ENCODE data around the gene ZNF534. TPM values are rescaled to one million over a fixed set of nuclear protein-coding genes. Genes with fewer than 3 reads are reported as not detected.

The ZNF534 gene
- total and polyA plus RNA-seq, 8 donors, result 0.35 to 2.1 (median 0.45) TPM; not detected in 1

DNA sequence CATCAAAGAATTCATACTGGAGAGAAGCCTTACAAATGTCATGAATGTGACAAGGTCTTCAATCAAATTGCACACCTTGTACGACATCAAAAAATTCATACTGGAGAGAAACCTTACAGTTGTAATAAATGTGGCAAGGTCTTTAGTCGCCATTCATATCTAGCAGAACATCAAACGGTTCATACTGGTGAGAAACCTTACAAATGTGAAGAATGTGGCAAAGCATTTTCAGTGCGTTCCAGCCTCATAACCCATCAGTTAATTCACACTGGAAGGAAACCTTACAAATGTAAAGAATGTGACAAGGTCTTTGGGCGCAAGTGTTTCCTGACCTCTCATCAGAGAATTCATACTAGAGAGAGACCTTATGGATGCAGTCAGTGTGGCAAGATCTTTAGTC lies 13.2 kb upstream of the ZNF534 start:
- intact Hi-C loops (cut with DNase I), result no loop called here
- Histone ChIP-seq H3K4me1 (no peaks in the 10 kb centered on the region), H3K9me3 (peaks cover 23 to 100% of the 10 kb centered on the region in 2 donors), H3K27ac (no peak overlapping the region), H3K27me3 (no peaks in the 10 kb centered on the region), H3K4me3 (no peak overlapping the region), H3K36me3 (peaks cover 0 to 45% of the 10 kb centered on the region in 2 donors)
- TF ChIP-seq, protein P1, sequence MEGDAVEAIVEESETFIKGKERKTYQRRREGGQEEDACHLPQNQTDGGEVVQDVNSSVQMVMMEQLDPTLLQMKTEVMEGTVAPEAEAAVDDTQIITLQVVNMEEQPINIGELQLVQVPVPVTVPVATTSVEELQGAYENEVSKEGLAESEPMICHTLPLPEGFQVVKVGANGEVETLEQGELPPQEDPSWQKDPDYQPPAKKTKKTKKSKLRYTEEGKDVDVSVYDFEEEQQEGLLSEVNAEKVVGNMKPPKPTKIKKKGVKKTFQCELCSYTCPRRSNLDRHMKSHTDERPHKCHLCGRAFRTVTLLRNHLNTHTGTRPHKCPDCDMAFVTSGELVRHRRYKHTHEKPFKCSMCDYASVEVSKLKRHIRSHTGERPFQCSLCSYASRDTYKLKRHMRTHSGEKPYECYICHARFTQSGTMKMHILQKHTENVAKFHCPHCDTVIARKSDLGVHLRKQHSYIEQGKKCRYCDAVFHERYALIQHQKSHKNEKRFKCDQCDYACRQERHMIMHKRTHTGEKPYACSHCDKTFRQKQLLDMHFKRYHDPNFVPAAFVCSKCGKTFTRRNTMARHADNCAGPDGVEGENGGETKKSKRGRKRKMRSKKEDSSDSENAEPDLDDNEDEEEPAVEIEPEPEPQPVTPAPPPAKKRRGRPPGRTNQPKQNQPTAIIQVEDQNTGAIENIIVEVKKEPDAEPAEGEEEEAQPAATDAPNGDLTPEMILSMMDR (IDR thresholded peaks at IDR 0.05), result no peak
- DNase-seq (no peak), ATAC-seq (no peak)

DNA sequence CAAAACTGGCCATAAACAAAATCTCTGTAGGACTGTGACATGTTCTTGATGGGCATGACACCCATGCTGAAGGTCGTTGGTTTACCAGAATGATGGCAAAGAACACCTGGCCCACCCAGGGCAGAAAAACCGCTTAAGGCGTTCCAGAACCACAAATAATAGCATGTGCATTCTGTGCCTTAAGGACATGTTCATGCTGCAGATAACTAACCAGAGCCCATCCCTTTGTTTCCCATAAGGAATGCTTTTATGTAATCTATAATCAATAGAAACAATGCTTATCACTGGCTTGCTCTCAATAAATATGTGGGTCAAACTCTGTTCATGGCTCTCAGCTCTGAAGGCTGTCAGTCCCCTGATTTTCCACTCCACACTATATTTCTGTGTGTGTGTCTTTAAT lies 13.2 kb downstream of the ZNF534 start:
- Histone ChIP-seq H3K4me3 (no peak overlapping the region), H3K36me3 (no peaks in the 10 kb centered on the region), H3K9me3 (peaks cover 0 to 92% of the 10 kb centered on the region in 2 donors), H3K27me3 (no peaks in the 10 kb centered on the region), H3K4me1 (no peaks in the 10 kb centered on the region), H3K27ac (no peak overlapping the region)
- intact Hi-C loops (cut with DNase I), result no loop called here
- DNase-seq (no peak), ATAC-seq (no peak)
- TF ChIP-seq, protein P1 (IDR thresholded peaks at IDR 0.05), result no peak

DNA sequence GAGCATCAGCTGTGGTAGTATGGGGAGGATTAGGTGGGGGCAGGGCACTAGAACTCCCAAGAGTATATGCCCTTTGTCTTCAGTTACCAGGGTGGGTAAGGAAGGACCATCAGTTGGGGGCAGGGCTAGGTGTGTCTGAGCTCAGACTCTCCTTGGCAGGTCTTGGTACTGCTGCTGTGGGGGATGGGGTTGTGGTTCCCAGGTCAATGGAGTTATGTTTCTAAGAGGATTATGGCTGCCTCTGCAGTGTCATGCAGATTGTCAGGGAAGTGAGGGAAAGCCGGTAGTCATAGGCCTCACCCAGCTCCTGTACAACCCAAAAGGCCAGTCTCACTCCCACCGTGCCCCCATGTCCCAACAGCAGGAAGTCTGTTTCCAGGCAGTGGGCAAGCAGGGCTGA lies 15.6 kb downstream of the ZNF534 start:
- Histone ChIP-seq H3K4me3 (no peak overlapping the region), H3K27me3 (no peaks in the 10 kb centered on the region), H3K9me3 (peaks cover 0 to 95% of the 10 kb centered on the region in 2 donors), H3K27ac (no peak overlapping the region), H3K36me3 (no peaks in the 10 kb centered on the region), H3K4me1 (no peaks in the 10 kb centered on the region)
- DNase-seq (no peak), ATAC-seq (no peak)
- TF ChIP-seq, protein P1 (IDR thresholded peaks at IDR 0.05), result no peak
- intact Hi-C loops (cut with DNase I), result no loop called here

DNA sequence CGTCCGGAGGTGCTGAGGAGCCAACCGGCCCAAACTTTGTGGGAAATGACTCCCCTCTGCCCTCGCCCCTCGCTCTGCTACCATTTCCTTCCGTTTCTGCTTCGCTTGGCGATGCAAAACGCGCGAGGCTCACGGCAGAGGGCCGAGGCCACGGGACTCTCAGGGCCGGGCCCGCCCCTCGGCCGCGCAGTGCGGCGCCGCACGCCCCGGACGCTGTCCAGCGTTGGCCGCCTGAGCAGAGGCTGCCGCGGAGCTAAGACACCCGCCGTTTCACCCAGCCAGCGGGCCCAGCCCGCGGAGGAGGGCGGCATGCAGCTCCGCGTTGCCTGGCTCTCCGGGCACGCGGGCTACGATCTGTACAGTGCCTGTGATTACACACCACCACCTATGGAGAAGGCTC lies 22.3 kb downstream of the ZNF534 start:
- Histone ChIP-seq H3K4me1 (no peaks in the 10 kb centered on the region), H3K36me3 (peaks cover 0 to 6% of the 10 kb centered on the region in 2 donors), H3K4me3 (no peak overlapping the region), H3K27me3 (peaks cover 0 to 8% of the 10 kb centered on the region in 2 donors), H3K27ac (no peak overlapping the region), H3K9me3 (peaks cover 4 to 96% of the 10 kb centered on the region in 2 donors)
- DNase-seq (no peak), ATAC-seq (no peak)
- intact Hi-C loops (cut with DNase I), result no loop called here
- TF ChIP-seq, protein P1 (IDR thresholded peaks at IDR 0.05), result no peak

DNA sequence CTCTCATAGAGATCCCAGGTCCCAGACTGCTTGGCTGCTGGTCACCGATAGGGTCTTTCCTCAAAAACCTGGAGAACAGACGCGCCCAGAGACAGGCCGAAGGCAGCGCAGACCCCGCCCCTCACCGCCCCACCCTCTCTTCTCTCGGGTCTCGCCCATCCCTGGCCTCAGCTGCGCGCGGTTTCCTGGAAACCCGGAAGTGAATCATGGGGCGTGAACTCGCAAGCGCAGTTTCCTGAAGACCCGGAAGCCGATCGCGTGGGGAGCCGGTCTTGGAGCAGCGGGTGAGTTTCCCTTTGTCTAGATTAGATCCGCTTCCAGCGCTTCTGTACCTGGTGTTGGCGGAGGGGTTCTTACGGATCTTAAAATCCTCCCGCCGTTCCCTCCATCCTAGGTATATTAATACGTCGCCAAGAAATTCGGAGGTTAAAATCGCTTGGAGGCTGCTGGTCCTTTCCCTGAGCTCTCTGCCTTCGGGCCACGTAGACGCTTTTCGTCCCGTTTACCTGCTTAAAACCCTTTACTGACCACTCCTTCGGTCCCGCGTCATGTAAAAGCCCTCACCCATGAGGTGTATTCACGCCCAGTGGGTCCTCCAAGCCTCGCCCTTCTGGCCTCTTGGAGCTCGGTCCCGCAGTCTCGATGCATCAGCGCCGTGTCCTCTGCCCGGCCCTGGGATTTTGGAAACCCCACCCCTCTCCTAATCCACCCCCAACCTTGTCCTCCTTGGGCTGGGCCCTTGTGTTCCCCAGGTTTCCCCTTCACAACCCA lies 24.6 kb downstream of the ZNF534 start, which contains the start of gene ZNF578:
TSS of gene ZNF578 (plus strand) at position 230 of the 771 bp plus-strand sequence. CDS start 48,293 bp downstream, outside the sequence.
- H3K36me3 ChIP-seq, result peaks cover 0 to 29% of the 10 kb centered on the region in 2 donors
- no peaks in the 10 kb centered on the region for H3K4me1 ChIP-seq
- H3K27ac ChIP-seq, result peak within 1 kb of the TSS in 1 of 2 donors; percentile 6
- H3K27me3 ChIP-seq, result peaks cover 0 to 8% of the 10 kb centered on the region in 2 donors
- intact Hi-C loops (cut with DNase I), result no loop called here
- ATAC-seq (peak; percentile 84), DNase-seq (peak; percentile 75 to 91 (median 78))
- H3K9me3 ChIP-seq, result peaks cover 4 to 97% of the 10 kb centered on the region in 2 donors
- TF ChIP-seq, protein P1 (IDR thresholded peaks at IDR 0.05), result no peak
- H3K4me3 ChIP-seq, result peak within 1 kb of the TSS; percentile 42 to 55
